HG03045 (cell line): ENCODE results near the gene EMX2.

Experiments
- ATAC-seq: cut with Tn5 transposase; IDR thresholded peaks from one replicate; pipeline ENCODE4 v1.9.1; 2021; ENCODE audit warnings: mild to moderate bottlenecking, moderate library complexity; ENCODE audit not compliant: unreplicated experiment

The EMX2 gene

DNA sequence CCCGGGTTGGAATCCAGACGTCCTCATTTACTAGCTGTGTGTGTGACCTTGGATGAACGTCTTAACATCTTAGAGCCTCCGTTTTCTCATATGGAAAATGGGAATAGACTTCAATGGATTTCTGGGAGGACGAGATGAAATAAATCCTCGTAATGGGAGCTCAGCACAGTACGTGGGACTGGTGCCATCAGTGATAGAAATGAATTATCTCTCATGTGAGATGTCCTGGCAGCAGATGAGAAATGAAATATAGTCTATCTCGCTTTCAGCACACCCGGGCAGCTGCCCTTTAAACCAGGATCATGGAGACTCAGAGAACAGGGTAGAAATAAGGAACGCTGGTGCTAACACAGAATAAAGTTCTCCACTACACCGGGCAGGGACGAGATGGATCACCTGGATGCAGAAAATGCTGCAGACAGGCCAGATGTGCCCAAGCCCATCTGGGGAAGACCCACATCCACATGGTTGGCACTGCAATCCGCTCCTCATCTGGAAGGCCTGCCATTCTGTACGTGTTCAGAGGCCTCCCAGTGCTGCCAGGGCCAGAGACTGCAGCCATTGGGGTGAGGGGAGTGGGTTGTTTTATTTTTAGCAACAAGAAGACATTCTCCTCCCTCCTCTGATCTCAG lies 11.1 kb upstream of the EMX2 start:
- ATAC-seq, result no peak

- ATAC-seq, result no peak
Measured at GRCh38 chr10:117532003-117532385, 10.6 kb upstream of the EMX2 start.

GRCh38 chr10:117532451-117533107 lies 10.0 kb upstream of the EMX2 start:
- ATAC-seq, result no peak

DNA sequence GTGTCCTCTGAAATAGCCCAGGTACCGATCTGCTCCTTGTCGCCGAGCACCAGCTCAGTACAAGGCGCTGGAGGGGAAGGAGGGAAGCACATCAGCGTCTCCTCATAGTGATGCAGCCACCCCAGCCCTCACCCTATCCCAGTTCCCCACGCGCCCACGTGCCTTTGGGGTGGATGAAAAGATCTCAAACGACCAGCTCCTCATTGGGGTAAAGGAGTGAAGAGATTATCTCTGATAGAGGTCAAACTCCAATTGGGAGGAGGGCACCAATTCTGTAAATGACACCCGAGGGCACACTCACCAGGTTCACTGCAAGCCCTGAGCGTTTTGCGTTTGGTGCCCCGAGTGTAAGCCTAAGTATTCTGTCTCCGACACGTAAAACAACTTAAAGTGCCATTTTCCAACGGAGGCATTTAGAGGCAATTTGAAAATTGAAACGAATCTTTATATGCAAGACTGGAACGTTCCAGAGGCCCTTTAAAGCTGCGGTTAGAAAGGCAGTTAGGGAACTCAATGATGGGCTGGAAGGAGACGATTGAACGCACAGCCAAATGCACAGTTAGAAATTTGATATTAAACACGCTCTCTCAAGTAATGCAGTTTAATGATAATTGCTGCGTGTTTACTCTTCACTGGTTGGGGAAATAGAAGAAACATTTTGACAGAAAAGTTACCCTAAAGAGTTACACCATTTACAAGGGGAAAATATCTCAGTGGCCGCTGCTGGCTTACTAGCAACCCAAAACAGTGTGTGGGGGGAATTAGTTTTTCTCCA lies 8.9 kb upstream of the EMX2 start:
- no peak for ATAC-seq

- ATAC-seq, result no peak
Measured at GRCh38 chr10:117534321-117535297, 7.9 kb upstream of the EMX2 start.

GRCh38 chr10:117535298-117536071 lies 7.1 kb upstream of the EMX2 start:
- no peak for ATAC-seq

- no peak for ATAC-seq
Measured at GRCh38 chr10:117536072-117536865, 6.3 kb upstream of the EMX2 start.

DNA sequence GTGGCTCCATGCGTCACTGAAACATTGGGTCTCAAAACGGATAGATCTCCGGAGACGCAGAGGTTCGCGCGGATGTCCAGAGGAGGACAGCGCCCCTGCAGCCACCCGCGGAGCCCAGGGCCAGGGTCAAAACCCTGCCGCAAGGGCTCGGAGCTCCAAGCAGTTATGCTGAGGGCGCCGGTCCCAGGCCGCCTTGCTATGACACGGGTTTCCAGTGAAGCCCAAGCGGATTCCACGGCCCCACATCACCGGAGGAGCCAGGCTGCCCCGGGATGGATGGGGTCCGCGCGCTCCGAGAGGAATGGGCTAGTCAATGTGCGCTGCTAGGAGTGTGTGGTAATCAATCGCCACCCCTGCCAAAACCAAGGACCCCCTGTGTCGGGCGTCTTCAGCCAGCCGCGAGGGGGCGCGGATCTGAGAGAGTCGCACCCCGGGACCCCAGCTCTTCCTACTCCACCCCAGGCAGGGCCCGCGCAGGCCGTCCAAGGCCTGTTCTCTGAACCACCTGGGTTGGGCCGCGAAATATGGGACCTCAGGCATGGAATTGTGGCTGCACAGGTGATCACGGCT lies 5.6 kb upstream of the EMX2 start:
- no peak for ATAC-seq

DNA sequence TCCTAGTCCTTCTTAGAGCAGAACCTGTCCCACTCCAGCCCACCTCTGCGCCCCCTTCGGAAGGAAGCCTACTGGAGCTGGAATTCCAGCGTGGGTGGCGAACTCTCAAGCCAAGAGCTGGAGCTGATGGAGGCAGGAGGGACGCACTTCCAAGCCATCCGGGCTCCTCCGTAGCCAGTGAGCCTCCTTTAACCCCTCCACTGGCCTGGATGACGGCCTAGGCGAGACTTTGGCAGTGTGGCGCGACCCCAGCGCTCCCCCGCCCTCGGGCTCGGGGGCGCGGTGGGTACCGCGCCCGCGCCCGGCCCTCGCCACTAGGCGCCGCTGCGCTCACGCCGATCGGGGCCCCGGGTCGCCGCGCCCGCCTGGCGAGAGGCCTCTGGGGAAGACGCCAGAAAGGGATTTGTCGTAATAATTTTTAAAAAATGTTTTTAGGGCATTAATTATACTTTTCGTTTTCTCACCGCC lies 5.1 kb upstream of the EMX2 start:
- ATAC-seq, result no peak

DNA sequence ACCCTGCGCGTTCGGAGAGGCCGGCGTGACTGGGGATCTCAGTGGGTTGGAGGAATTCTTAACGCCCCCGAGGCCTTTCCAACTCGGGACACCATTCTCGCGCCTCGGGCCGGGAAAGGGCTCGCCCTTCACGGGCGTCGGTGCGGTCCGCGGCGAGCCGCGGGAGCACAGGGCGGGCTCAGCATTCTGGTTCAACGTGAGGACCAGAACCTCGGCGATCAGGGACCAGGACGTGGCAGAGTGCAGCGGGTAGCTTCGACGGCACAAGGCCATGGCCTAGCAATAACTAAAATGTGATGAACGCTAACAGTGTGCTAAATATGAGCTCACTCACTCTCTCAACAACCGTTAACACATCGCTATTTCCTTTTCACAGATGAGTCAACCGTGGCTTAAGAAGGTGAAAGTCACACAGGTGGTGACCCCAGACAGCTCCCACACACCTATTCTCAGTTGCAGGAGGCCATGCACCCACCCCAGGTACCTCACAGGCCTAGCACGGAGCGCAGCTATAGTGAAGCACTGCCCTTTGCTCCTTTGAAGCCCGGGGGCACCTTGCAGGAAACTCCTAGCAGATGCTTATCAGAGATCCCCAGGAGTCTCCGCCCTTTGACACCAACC lies 4.5 kb upstream of the EMX2 start:
- no peak for ATAC-seq

GRCh38 chr10:117539361-117539773 lies 3.2 kb upstream of the EMX2 start:
- ATAC-seq, result no peak

DNA sequence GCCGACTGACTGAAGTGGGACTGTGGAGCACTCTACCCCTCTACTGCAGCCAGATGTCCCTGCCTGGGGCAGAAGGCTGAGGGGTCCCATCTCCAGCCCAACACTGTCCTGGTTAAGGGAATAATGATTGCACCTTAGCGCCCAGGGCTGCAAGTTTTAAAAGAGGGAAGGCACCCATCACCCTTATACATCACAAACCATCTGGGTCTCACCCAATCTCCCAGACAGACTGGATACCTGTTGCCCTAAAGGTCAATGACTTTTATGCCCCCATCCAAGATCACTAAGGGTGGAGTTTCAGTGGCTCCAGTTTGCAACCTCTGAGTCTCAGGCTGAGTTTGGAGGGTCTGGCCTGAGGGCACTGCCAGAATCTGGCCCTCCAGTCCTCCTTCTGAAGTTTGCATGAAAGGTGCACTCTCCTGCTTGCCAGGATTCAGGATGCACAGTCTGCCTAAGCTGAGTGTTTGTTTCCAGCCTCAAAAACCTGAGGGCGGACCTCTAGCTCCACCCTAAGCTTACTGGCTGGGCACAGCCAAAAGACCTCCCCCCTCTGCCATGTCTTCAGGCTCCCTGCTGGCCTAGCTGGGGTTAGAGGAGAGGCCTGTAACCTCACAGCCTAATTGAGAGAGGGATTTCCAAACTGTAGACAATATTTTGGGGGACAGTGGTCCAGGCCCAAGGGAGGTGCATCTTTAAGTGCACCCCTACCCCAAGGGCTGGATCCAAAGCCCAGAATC lies 2.5 kb upstream of the EMX2 start:
- no peak for ATAC-seq

- no peak for ATAC-seq
Measured at GRCh38 chr10:117540640-117541404, 1.7 kb upstream of the EMX2 start.

DNA sequence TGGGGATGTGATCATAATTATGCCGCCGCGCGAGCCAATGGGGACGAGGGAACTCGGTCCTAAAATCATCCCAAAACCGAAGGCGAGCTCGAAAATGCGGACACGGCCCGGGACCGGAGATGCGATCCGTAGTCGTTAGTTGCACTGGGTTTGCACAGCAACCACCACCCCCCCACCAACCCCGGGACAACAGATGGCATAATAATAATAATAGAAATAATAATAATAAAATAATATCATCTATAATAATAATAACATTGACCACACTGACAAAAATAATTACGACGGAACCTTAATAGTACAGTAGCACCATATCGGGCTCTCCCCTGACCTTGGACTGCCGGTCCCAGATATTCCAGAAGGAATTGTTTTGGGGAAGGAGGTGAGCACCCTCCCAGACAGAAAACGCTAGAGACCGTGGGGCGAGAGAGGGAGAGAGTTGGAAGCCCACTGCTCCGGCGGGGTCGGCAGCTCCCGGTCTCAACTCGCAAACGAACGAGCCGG lies 1.1 kb upstream of the EMX2 start:
- ATAC-seq, result no peak

DNA sequence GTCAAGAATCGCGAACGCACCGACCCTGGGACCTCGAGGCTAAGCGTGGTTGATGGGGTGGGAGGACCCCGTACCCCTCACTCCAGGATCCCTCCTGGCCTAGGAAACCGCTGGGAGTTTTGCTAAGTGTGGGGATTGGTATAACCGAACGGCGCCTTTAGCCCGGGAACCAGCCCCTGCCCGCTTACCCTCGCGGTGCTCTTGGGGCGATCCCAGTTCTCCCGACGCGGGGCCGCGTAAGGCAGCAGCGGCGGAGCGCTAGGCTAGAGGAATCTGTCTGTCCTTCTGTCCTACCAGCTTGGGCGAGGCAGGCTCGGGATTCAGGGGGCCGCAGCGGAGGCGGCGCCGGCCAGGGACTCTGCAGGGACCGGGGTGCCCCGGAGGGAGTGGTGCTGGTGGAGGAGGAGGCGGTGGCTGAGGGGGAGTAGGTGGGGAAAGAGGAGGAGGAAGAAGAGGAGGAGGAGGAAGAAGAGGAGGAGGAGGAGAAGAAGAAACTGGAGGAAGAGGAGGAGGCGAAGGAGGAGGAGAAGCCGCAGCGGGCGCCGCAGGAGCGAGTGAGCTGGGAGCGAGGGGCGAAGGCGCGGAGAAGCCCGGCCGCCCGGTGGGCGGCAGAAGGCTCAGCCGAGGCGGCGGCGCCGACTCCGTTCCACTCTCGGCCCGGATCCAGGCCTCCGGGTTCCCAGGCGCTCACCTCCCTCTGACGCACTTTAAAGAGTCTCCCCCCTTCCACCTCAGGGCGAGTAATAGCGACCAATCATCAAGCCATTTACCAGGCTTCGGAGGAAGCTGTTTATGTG lies 439 bp upstream of the EMX2 start:
- ATAC-seq, result no peak
